Measurements from ENCODE around the gene DNAJB6. TPM values are rescaled to one million over a fixed set of nuclear protein-coding genes. Genes with fewer than 3 reads are reported as not detected.

The DNAJB6 gene
- total and polyA plus RNA-seq, 7 donors: 103 to 326 (median 229) TPM

GRCh38 chr7:157412021-157412443, 75.2 kb downstream of the DNAJB6 start:
- WGBS, 3 donors: 94 to 96% (median 95%) methylated on average over 11 of the region's 11 CpGs
- H3K4me3 ChIP-seq: no peak overlapping the region
- no peaks in the 10 kb centered on the region for H3K4me1 ChIP-seq
- no peak overlapping the region for H3K27ac ChIP-seq
- DNase-seq: peak in 1 of 2 donors; percentile 23
- H3K9me3 ChIP-seq: no peaks in the 10 kb centered on the region
- intact Hi-C loops (cut with DNase I): loop anchor here in 1 of 2 donors (10.0 kb wide), 1 partner anchor 157 kb away; no protein-coding TSS in a partner anchor
- no peak for TF ChIP-seq CTCF (IDR thresholded peaks at IDR 0.05)
- peaks cover 0 to 84% of the 10 kb centered on the region in 2 donors for H3K36me3 ChIP-seq (ENCODE audit: insufficient read depth in 1 of 2, low read depth in 1 of 2)
- H3K27me3 ChIP-seq (ENCODE audit: insufficient read depth in 3 of 3, low read length in 2 of 3): no peaks in the 10 kb centered on the region
- no peak for ATAC-seq

GRCh38 chr7:157412491-157413180, 75.8 kb downstream of the DNAJB6 start:
- intact Hi-C loops (cut with DNase I): loop anchor here in 1 of 2 donors (10.0 kb wide), 1 partner anchor 158 kb away; no protein-coding TSS in a partner anchor
- Histone ChIP-seq H3K27ac (no peak overlapping the region), H3K9me3 (no peaks in the 10 kb centered on the region), H3K27me3 (ENCODE audit: insufficient read depth in 3 of 3, low read length in 2 of 3) (no peaks in the 10 kb centered on the region), H3K4me3 (no peak overlapping the region), H3K4me1 (no peaks in the 10 kb centered on the region), H3K36me3 (ENCODE audit: insufficient read depth in 1 of 2, low read depth in 1 of 2) (peaks cover 0 to 84% of the 10 kb centered on the region in 2 donors)
- peak in 1 of 2 donors; percentile 30 for DNase-seq
- peak in 1 of 4 donors; percentile 17 for ATAC-seq
- 92 to 93% (median 93%) methylated on average over 26 of the region's 26 CpGs for WGBS, 3 donors
- no peak for TF ChIP-seq CTCF (IDR thresholded peaks at IDR 0.05)

GRCh38 chr7:157413881-157414701, 77.3 kb downstream of the DNAJB6 start:
- no peak for TF ChIP-seq CTCF (IDR thresholded peaks at IDR 0.05)
- intact Hi-C loops (cut with DNase I): loop anchor here in 1 of 2 donors (10.0 kb wide), 1 partner anchor 159 kb away; no protein-coding TSS in a partner anchor
- no peak overlapping the region for H3K27ac ChIP-seq
- no peak overlapping the region for H3K4me3 ChIP-seq
- H3K36me3 ChIP-seq (ENCODE audit: insufficient read depth in 1 of 2, low read depth in 1 of 2): peaks cover 0 to 89% of the 10 kb centered on the region in 2 donors
- ATAC-seq (no peak), DNase-seq (peak in 1 of 2 donors; percentile 42)
- H3K9me3 ChIP-seq: no peaks in the 10 kb centered on the region
- no peaks in the 10 kb centered on the region for H3K27me3 ChIP-seq (ENCODE audit: insufficient read depth in 3 of 3, low read length in 2 of 3)
- 94 to 97% (median 95%) methylated on average over 45 to 49 of the region's 49 CpGs for WGBS, 3 donors
- no peaks in the 10 kb centered on the region for H3K4me1 ChIP-seq

- Histone ChIP-seq H3K4me3 (no peak overlapping the region), H3K27me3 (ENCODE audit: insufficient read depth in 3 of 3, low read length in 2 of 3) (no peaks in the 10 kb centered on the region), H3K36me3 (ENCODE audit: insufficient read depth in 1 of 2, low read depth in 1 of 2) (peaks cover 0 to 89% of the 10 kb centered on the region in 2 donors), H3K27ac (no peak overlapping the region), H3K9me3 (no peaks in the 10 kb centered on the region), H3K4me1 (no peaks in the 10 kb centered on the region)
- intact Hi-C loops (cut with DNase I): loop anchor here in 1 of 2 donors (10.0 kb wide), 1 partner anchor 160 kb away; no protein-coding TSS in a partner anchor
- peak in 3 of 4 donors; percentile 12 to 27 (median 23) for ATAC-seq
- TF ChIP-seq CTCF (IDR thresholded peaks at IDR 0.05): no peak
- WGBS, 3 donors: 61 to 83% (median 65%) methylated on average over 8 of the region's 8 CpGs
- DNase-seq: no peak
These were observed 77.9 kb downstream of the DNAJB6 start for GRCh38 chr7:157414702-157415096.

All from psoas muscle (tissue), 8 donors.